GM10266 (cell line): ENCODE data around the gene ERI3.

Experiments
- DNase-seq: peaks from one replicate; pipeline ENCODE4 v3.0.0; 2012; ENCODE audit errors: extremely low spot score
- CTCF ChIP-seq: IDR thresholded peaks from 2 replicates; pipeline ENCODE4 v1.5.1; 2012; ENCODE audit warnings: mild to moderate bottlenecking, low read depth; ENCODE audit not compliant: control insufficient read depth, insufficient read depth; ENCODE audit errors: missing control alignments

The ERI3 gene

DNA sequence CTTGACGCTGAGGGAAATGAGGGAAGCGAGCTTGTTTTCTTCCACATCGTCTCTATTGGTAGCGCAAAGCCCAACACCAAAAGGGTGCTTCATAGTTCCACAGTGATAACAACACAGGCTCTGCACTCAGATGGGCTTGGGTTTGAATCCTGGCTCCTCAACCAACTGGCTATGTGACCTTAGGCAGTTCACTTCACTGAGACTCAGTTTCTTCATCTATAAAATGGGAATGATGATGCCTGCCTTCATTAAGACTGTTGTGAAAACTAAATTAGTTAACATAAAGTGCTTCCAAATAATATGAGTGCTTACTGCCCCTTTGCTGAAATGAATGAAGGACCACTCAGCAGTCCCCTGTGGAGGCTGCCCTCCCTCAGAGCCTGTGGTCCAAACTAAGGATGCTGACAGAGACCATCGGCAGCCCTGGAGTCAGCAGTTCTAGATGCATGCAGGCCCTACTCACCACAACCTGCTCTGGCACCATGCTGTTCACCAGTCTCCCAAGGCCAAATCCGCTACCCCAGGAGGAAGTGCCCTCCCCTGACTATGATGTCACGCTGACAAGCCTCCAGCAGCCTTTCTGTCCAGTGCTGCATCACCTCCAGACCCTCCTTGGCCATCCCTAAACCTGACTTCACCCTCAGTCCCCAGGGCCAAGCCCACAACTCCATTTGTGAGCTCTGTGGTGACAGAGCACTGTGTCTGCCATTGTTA is 111.1 kb downstream of the ERI3 start:
- no peak for DNase-seq
- no peak for TF ChIP-seq CTCF

GRCh38 chr1:44242746-44243145 is 112.3 kb downstream of the ERI3 start:
- no peak for DNase-seq

GRCh38 chr1:44240802-44241671 is 114.0 kb downstream of the ERI3 start:
- DNase-seq: no peak
- no peak for TF ChIP-seq CTCF

More at GRCh38 chr1:44242746-44243145, 112.3 kb downstream of the ERI3 start:
- no peak for TF ChIP-seq CTCF

DNA sequence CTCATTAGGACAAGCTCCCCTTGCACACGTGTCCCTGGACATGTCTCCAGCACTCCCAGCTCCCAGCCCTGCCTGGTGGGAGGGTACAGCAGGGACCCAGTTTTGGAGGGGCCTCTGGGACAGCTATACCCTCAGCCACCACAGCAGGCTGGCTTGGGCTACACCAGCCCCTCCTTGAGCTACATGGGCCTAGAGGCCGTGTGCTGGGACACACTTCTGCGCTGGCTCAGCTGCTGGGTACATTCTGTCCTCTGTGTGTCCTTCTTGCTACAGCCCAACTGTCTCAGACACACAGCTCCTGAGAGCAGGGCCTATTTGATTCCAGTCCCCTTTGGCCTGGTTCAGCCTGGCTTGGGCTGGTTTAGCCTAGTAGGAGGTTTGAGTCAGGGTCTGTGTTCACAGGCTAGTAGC is 115.1 kb downstream of the ERI3 start:
- DNase-seq: no peak
- no peak for TF ChIP-seq CTCF

DNA sequence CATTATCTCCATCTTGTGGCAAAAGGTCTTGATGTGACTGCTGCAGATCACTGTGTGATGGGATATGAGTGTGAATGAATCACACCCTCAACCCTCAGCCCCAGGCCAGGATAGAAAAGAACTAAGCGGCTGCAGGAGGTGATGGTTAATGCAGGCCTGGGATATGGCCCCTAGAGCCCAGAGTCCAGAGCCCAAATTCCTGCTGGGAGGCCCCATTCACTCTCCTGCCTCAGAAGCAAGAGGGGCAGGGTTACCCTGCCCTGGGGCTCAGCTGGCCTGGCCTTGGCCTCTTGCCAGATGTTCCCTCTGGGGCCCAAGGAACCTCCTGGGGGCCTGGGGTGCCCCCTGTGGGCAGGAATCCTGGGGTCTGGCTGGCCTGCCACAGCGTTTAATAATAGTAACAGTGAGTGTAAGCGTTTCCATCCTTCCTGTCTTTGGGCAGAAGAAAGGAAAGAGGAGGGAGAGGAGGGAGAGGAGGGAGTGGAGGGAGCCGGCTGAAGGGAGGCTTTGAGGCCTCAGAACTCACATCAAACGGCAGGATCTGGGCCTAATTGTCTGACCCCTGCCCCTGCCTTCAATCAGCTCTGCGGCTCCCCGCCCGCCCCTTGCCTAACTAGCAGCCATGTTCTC is 115.6 kb downstream of the ERI3 start:
- TF ChIP-seq CTCF: no peak
- no peak for DNase-seq

- TF ChIP-seq CTCF: no peak
- DNase-seq: no peak
Measured at GRCh38 chr1:44238660-44239059, 116.4 kb downstream of the ERI3 start.
